DOHH2 (cell line): Measurements from ENCODE around the gene DOCK4.

ENCODE experiments used
- H3F3A ChIP-seq: fragments of 200-600 bp; sonication (generic), shearing (Covaris generic); 2 replicates; pipeline ENCODE4 v1.6.0; 2016; ENCODE audit warnings: antibody characterized with exemption, mild to moderate bottlenecking; ENCODE audit not compliant: control insufficient read depth, insufficient read depth
- H3K27ac ChIP-seq: fragments of 200-600 bp; sonication (generic); 2 replicates; pipeline ENCODE4 v1.5.1; 2014; ENCODE audit warnings: low read depth, mild to moderate bottlenecking, low read length, moderate library complexity
- H3K27me3 ChIP-seq: fragments of 200-600 bp; sonication (generic); 2 replicates; pipeline ENCODE4 v1.6.1; 2014; ENCODE audit warnings: mild to moderate bottlenecking, low read length, mixed read lengths; ENCODE audit not compliant: control insufficient read depth
- H3K36me3 ChIP-seq: fragments of 200-600 bp; sonication (generic); 2 replicates; pipeline ENCODE4 v1.6.1; 2014; ENCODE audit warnings: mild to moderate bottlenecking, low read length, moderate library complexity, mixed read lengths; ENCODE audit not compliant: control insufficient read depth
- H3K4me1 ChIP-seq: fragments of 200-600 bp; sonication (generic); 2 replicates; pipeline ENCODE4 v1.6.1; 2014; ENCODE audit warnings: mild to moderate bottlenecking, low read length, mixed read lengths; ENCODE audit not compliant: control insufficient read depth
- H3K4me2 ChIP-seq: fragments of 200-600 bp; sonication (generic); 2 replicates; pipeline ENCODE4 v1.6.0; 2014; ENCODE audit warnings: mild to moderate bottlenecking, low read length, moderate library complexity
- H3K4me3 ChIP-seq: fragments of 200-600 bp; sonication (generic); 2 replicates; pipeline ENCODE4 v1.5.1; 2014; ENCODE audit warnings: mild to moderate bottlenecking, low read length, mixed read lengths
- H3K79me2 ChIP-seq: fragments of 200-600 bp; sonication (generic); 2 replicates; pipeline ENCODE4 v1.6.1; 2014; ENCODE audit warnings: mild to moderate bottlenecking, low read length, mixed read lengths; ENCODE audit not compliant: control insufficient read depth
- H3K9me2 ChIP-seq: fragments of 200-600 bp; sonication (generic); replicated peaks from 2 replicates; pipeline ENCODE4 v1.6.1; 2014; ENCODE audit warnings: mild to moderate bottlenecking, low read length, mixed read lengths; ENCODE audit not compliant: control insufficient read depth
- H3K9me3 ChIP-seq: fragments of 200-600 bp; sonication (generic); 2 replicates; pipeline ENCODE4 v1.6.1; 2014; ENCODE audit warnings: antibody characterized with exemption, low read length, mixed read lengths; ENCODE audit not compliant: control insufficient read depth, insufficient read depth
- H4K20me1 ChIP-seq: fragments of 200-600 bp; sonication (generic); 2 replicates; pipeline ENCODE4 v1.6.0; 2014; ENCODE audit warnings: low read depth, mild to moderate bottlenecking, antibody characterized with exemption, low read length, moderate library complexity; ENCODE audit not compliant: control insufficient read depth, insufficient read depth
- EZH2phosphoT487 ChIP-seq: fragments of 200-600 bp; sonication (generic); IDR thresholded peaks from 2 replicates; pipeline ENCODE4 v1.6.1; 2017; ENCODE audit warnings: borderline replicate concordance, mild to moderate bottlenecking, antibody characterized with exemption, low read length, moderate library complexity, mixed read lengths
- TF ChIP-seq, protein P1 (sequence below): fragments of 200-600 bp; sonication (generic); IDR thresholded peaks from one replicate; pipeline ENCODE4 v1.5.1; 2014; ENCODE audit warnings: antibody characterized with exemption, mild to moderate bottlenecking, low read depth, low read length; ENCODE audit not compliant: poor library complexity, severe bottlenecking

The DOCK4 gene

DNA sequence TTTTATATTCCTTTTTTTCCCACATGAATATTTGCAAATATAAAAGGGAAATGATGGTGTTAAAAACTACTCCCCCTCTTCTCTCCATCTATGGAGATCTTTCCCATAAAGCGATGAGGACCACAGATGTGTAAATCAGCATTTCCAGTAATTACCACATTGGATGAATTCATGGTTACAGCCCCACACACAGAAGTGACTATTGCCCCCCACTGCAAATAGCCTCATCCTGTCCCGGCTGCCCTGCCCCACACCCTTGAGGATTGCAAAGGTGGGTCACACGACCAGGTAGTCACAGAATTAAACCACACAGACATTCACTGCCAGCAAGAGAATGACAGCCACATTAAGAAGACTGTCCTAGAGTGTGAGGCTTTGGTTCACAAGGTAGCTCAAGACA lies 145.1 kb downstream of the DOCK4 start:
- no peaks in the 10 kb centered on the region for H4K20me1 ChIP-seq
- no peak overlapping the region for H3K4me2 ChIP-seq
- no peak overlapping the region for H3K4me3 ChIP-seq
- no peaks in the 10 kb centered on the region for H3K9me3 ChIP-seq
- no peaks in the 10 kb centered on the region for H3K4me1 ChIP-seq
- H3K27ac ChIP-seq, result no peak overlapping the region
- no peaks in the 10 kb centered on the region; the same call in 1 of the 2 replicates for H3K9me2 ChIP-seq
- no peak for TF ChIP-seq EZH2phosphoT487
- TF ChIP-seq, protein P1, sequence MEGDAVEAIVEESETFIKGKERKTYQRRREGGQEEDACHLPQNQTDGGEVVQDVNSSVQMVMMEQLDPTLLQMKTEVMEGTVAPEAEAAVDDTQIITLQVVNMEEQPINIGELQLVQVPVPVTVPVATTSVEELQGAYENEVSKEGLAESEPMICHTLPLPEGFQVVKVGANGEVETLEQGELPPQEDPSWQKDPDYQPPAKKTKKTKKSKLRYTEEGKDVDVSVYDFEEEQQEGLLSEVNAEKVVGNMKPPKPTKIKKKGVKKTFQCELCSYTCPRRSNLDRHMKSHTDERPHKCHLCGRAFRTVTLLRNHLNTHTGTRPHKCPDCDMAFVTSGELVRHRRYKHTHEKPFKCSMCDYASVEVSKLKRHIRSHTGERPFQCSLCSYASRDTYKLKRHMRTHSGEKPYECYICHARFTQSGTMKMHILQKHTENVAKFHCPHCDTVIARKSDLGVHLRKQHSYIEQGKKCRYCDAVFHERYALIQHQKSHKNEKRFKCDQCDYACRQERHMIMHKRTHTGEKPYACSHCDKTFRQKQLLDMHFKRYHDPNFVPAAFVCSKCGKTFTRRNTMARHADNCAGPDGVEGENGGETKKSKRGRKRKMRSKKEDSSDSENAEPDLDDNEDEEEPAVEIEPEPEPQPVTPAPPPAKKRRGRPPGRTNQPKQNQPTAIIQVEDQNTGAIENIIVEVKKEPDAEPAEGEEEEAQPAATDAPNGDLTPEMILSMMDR, result no peak
- no peaks in the 10 kb centered on the region for H3K27me3 ChIP-seq
- no peaks in the 10 kb centered on the region for H3F3A ChIP-seq
- no peaks in the 10 kb centered on the region for H3K36me3 ChIP-seq
- no peaks in the 10 kb centered on the region for H3K79me2 ChIP-seq

DNA sequence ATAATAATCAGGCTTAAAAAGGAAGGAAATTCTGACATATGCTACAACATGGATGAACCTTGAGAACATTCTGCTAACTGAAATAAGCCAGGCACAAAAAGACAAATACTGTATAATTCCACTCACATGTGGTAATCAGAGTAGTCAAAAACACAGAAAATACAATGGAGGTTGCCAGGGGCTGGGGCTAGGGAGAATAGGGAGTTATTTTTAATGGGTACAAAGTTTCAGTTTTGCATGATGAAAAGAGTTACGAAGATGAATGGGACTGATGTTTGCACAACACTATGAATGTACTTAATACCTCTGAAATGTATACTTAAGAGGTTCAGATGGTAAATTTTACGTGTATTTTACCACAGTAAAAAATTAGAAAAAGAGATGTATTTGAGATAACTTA lies 145.6 kb downstream of the DOCK4 start:
- no peaks in the 10 kb centered on the region for H3F3A ChIP-seq
- no peaks in the 10 kb centered on the region for H3K27me3 ChIP-seq
- H3K4me1 ChIP-seq, result no peaks in the 10 kb centered on the region
- no peaks in the 10 kb centered on the region; the same call in 1 of the 2 replicates for H3K9me2 ChIP-seq
- no peak overlapping the region for H3K27ac ChIP-seq
- TF ChIP-seq EZH2phosphoT487, result no peak
- TF ChIP-seq, protein P1, result no peak
- H3K4me2 ChIP-seq, result no peak overlapping the region
- H3K9me3 ChIP-seq, result no peaks in the 10 kb centered on the region
- H3K4me3 ChIP-seq, result no peak overlapping the region
- no peaks in the 10 kb centered on the region for H4K20me1 ChIP-seq
- no peaks in the 10 kb centered on the region for H3K36me3 ChIP-seq
- H3K79me2 ChIP-seq, result no peaks in the 10 kb centered on the region

DNA sequence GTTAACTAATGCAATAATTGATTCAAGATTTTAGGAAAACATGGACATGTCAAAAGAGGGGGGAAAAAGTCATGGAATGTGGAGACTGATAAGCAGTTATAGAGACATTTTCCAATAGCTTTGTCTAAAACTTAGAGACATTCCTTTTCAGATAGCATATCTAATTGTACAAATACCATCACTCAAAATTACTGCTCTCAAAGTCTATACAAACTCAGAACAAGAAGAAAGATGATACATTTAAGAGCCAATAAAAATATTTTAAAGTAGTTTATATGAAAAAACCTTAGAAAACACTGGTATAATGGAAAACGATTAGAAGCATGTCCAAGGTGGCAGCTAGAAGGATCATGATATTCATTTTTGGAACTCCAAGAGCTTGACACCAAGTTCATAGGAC lies 146.5 kb downstream of the DOCK4 start:
- Histone ChIP-seq H3K4me1 (no peaks in the 10 kb centered on the region), H3F3A (no peaks in the 10 kb centered on the region), H4K20me1 (no peaks in the 10 kb centered on the region)

More for the DNA sequence above, 146.5 kb downstream of the DOCK4 start:
- Histone ChIP-seq H3K9me3 (no peaks in the 10 kb centered on the region), H3K36me3 (no peaks in the 10 kb centered on the region), H3K79me2 (no peaks in the 10 kb centered on the region), H3K27ac (no peak overlapping the region), H3K4me3 (no peak overlapping the region), H3K4me2 (no peak overlapping the region), H3K9me2 (no peaks in the 10 kb centered on the region; the same call in 1 of the 2 replicates), H3K27me3 (no peaks in the 10 kb centered on the region)
- TF ChIP-seq, protein P1, result no peak
- TF ChIP-seq EZH2phosphoT487, result no peak
